ENCODE data around the gene WASHC2A.
"Not testable (repeated sequence)": the region's sequence is repeated elsewhere in the genome, so short reads cannot be mapped to it uniquely, and the experiment has no call there.

Gene WASHC2A

DNA sequence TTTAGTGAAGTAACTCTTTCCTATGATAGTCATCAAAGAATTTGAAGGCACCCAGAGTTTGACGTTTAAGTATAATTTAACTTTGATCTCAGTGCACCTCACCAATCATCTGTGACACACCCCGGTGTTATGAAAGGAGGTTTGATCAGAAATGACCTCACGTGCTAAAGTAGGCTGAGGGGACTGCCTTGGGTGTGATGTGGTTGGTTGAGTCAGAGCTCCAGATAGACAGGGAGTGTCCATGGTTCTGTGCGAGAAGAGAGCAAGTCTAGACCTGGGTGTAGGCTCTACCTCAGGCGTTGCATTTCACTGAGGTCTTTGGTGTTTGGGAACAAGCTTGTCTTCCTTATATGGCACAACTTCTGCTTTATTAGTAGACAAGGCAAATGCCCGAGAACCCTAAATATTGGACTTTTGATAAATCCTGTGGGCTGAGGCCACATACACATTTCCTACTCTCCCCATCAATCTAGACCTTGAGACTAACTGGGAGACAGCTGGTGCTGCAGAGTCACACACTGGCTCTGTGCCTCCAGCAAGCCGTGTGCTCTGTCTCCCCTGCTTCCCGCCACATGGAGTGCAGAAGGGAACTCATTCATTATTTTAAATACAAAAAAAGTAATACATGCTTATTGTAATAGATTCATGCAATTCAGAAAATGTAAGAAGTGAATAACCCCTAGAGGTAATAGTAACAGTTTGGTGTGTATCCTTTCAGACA is 63.7 kb downstream of the WASHC2A start:
- not testable (repeated sequence) for H3K9me2 ChIP-seq (replicated peaks; ENCODE audit: low read depth, low read length); H3F3A ChIP-seq (ENCODE audit: low read depth); H3K4me3 ChIP-seq (ENCODE audit: low read length, poor library complexity, severe bottlenecking); H3K4me2 ChIP-seq (ENCODE audit: low read depth, low read length, poor library complexity, severe bottlenecking); H3K36me3 ChIP-seq (ENCODE audit: insufficient read depth, low read length); H3K4me1 ChIP-seq (ENCODE audit: insufficient read depth, low read length, poor library complexity, severe bottlenecking); H4K20me1 ChIP-seq (ENCODE audit: insufficient read depth, low read length, poor library complexity, severe bottlenecking); H3K79me2 ChIP-seq (ENCODE audit: insufficient read depth, low read length); H3K9ac ChIP-seq (ENCODE audit: low read depth, low read length, poor library complexity, severe bottlenecking); H3K27me3 ChIP-seq (ENCODE audit: insufficient read depth, low read length, poor library complexity, severe bottlenecking); H2AFZ ChIP-seq (ENCODE audit: low read length); H3K9me3 ChIP-seq (ENCODE audit: insufficient read depth, low read depth, low read length)

DNA sequence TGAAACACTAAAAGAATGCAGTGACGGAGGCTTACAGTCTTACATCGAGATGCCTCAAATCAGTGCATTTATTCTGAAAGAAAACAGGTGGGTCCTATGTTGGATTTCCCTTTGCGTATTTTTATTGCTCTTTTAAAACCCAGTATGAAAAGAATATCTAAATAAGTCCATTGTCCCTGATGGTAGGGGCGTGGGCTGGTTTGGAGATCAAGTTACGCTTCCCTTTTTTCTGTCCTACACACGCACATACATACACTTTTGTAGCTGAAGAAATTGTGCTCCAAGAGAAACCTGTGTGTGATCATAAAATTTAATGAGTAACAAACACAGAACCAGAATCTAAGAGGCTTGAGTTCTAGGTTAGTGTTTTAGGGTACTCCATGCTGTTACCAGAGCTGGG is 64.6 kb downstream of the WASHC2A start:
- not testable (repeated sequence) for H3K4me2 ChIP-seq (ENCODE audit: low read depth, low read length, poor library complexity, severe bottlenecking); H3K4me1 ChIP-seq (ENCODE audit: insufficient read depth, low read length, poor library complexity, severe bottlenecking); H3K9ac ChIP-seq (ENCODE audit: low read depth, low read length, poor library complexity, severe bottlenecking); H2AFZ ChIP-seq (ENCODE audit: low read length); H3F3A ChIP-seq (ENCODE audit: low read depth); H3K4me3 ChIP-seq (ENCODE audit: low read length, poor library complexity, severe bottlenecking); H3K79me2 ChIP-seq (ENCODE audit: insufficient read depth, low read length); H3K36me3 ChIP-seq (ENCODE audit: insufficient read depth, low read length); H3K27me3 ChIP-seq (ENCODE audit: insufficient read depth, low read length, poor library complexity, severe bottlenecking); H4K20me1 ChIP-seq (ENCODE audit: insufficient read depth, low read length, poor library complexity, severe bottlenecking); H3K9me3 ChIP-seq (ENCODE audit: insufficient read depth, low read depth, low read length); H3K9me2 ChIP-seq (replicated peaks; ENCODE audit: low read depth, low read length)

DNA sequence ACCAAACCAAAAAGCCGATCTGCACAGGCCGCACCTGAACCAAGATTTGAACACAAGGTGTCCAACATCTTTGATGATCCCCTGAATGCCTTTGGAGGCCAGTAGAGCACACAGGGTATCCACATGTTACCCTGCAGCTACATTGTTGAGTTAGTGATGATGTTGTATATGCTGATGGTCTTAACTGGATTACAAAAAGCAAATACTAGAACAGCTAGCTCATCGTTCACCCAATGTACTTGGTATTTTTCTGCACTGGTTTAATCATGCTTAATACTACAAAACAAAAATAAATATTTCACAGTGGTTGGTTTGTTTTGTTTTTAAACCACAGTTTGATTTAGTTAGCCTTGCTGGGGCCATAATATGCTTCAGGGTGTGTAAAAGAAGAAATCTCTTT is 65.1 kb downstream of the WASHC2A start:
- not testable (repeated sequence) for H3K9me2 ChIP-seq (replicated peaks; ENCODE audit: low read depth, low read length); H3K36me3 ChIP-seq (ENCODE audit: insufficient read depth, low read length); H3F3A ChIP-seq (ENCODE audit: low read depth)

DNA sequence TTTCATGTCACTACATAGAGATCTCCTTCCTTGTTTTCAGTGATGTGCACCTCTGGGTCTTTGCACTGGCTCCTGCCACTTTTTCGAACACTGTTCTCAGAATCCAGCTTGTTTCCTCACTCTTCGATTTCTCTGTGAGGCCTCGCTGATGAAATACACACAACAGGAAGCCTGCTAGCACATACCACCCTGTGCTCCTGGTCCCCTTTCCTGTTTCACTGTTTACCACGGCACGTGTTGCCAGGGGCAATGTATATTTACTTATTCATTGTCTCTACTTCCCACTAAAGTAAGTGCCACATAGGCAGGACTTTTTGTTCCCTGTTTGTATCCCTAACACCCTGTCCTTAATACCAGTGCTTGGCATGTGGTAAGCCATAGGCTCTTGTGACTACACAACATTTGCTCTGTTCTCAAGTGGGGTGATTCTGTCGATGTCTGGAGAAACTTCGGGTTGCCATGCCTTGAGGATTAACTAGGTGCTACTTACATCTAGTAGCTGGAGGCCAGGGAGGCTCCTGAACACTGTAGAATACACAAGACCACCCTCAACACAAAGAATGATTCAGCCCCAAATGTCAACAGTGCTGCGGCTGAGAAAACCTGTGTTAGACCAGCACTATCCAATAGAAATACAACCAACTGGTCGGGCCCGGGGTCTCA is 75.9 kb downstream of the WASHC2A start:
- H3F3A ChIP-seq (ENCODE audit: low read depth); H3K27me3 ChIP-seq (ENCODE audit: insufficient read depth, low read length, poor library complexity, severe bottlenecking); H3K4me1 ChIP-seq (ENCODE audit: insufficient read depth, low read length, poor library complexity, severe bottlenecking); H2AFZ ChIP-seq (ENCODE audit: low read length); H3K36me3 ChIP-seq (ENCODE audit: insufficient read depth, low read length); H3K9me2 ChIP-seq (replicated peaks; ENCODE audit: low read depth, low read length); H4K20me1 ChIP-seq (ENCODE audit: insufficient read depth, low read length, poor library complexity, severe bottlenecking); H3K79me2 ChIP-seq (ENCODE audit: insufficient read depth, low read length); H3K9me3 ChIP-seq (ENCODE audit: insufficient read depth, low read depth, low read length); H3K4me2 ChIP-seq (ENCODE audit: low read depth, low read length, poor library complexity, severe bottlenecking); H3K9ac ChIP-seq (ENCODE audit: low read depth, low read length, poor library complexity, severe bottlenecking); H3K4me3 ChIP-seq (ENCODE audit: low read length, poor library complexity, severe bottlenecking): not testable (repeated sequence)

More for the DNA sequence above, 65.1 kb downstream of the WASHC2A start:
- H3K79me2 ChIP-seq (ENCODE audit: insufficient read depth, low read length); H3K4me1 ChIP-seq (ENCODE audit: insufficient read depth, low read length, poor library complexity, severe bottlenecking); H3K9ac ChIP-seq (ENCODE audit: low read depth, low read length, poor library complexity, severe bottlenecking); H2AFZ ChIP-seq (ENCODE audit: low read length); H3K4me3 ChIP-seq (ENCODE audit: low read length, poor library complexity, severe bottlenecking); H3K27me3 ChIP-seq (ENCODE audit: insufficient read depth, low read length, poor library complexity, severe bottlenecking); H3K9me3 ChIP-seq (ENCODE audit: insufficient read depth, low read depth, low read length); H3K4me2 ChIP-seq (ENCODE audit: low read depth, low read length, poor library complexity, severe bottlenecking); H4K20me1 ChIP-seq (ENCODE audit: insufficient read depth, low read length, poor library complexity, severe bottlenecking): not testable (repeated sequence)

DNA sequence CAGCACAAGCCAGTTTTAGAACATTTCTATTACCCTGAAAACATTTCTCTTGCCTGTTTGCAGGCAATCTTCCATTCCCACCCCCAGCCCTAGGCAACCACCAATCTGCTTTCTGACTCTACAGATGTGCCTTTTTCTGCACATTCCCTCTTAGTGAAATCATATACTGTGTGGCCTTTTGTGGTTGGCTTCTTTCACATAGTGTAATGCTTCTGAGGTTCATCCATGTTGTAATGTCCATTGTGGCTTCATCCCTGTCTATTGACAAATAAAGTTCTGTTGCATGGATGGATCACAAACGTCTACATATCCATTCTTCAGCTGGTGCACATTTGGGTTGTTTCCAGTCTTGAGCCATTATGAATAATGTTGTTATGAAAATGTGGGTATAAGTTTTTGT is 77.8 kb downstream of the WASHC2A start:
- not testable (repeated sequence) for H3K36me3 ChIP-seq (ENCODE audit: insufficient read depth, low read length); H3K9me2 ChIP-seq (replicated peaks; ENCODE audit: low read depth, low read length); H3K4me1 ChIP-seq (ENCODE audit: insufficient read depth, low read length, poor library complexity, severe bottlenecking); H3K9me3 ChIP-seq (ENCODE audit: insufficient read depth, low read depth, low read length); H3K4me2 ChIP-seq (ENCODE audit: low read depth, low read length, poor library complexity, severe bottlenecking); H3F3A ChIP-seq (ENCODE audit: low read depth); H3K79me2 ChIP-seq (ENCODE audit: insufficient read depth, low read length); H4K20me1 ChIP-seq (ENCODE audit: insufficient read depth, low read length, poor library complexity, severe bottlenecking); H3K9ac ChIP-seq (ENCODE audit: low read depth, low read length, poor library complexity, severe bottlenecking); H3K27me3 ChIP-seq (ENCODE audit: insufficient read depth, low read length, poor library complexity, severe bottlenecking); H2AFZ ChIP-seq (ENCODE audit: low read length); H3K4me3 ChIP-seq (ENCODE audit: low read length, poor library complexity, severe bottlenecking)
